GM12878 (cell line): ENCODE measurements around the gene GIGYF1. TPM values are rescaled to one million over a fixed set of nuclear protein-coding genes. Genes with fewer than 3 reads are reported as not detected.

Experiments
- ATAC-seq: fragments of 200-7000 bp; cut with Tn5 transposase; 3 replicates; pipeline ENCODE4 v1.9.1; 2020; ENCODE audit warnings: mild to moderate bottlenecking, moderate library complexity
- BruUV-seq: library from RNA; stranded (reverse); fragments of 400-500 nt; replicated peaks from 2 replicates; lab custom pipeline; 2021; lab: Mats Ljungman, UMichigan
- CTCF ChIA-PET: fragments of 300-600 bp; sonication (Branson Sonifier 250); formaldehyde crosslinking; extraction: SDS; loops from one replicate; lab custom pipeline; 2021; ENCODE audit warnings: inconsistent platforms; lab: Yijun Ruan, JAX
- POLR2A ChIA-PET: fragments of 350-600 bp; formaldehyde crosslinking; extraction: SDS; loops from one replicate; lab custom pipeline; 2021; ENCODE audit warnings: inconsistent platforms; lab: Charles Lee
- RAD21 ChIA-PET: fragments of 300-600 bp; sonication (Branson Sonifier 250); formaldehyde crosslinking; loops from one replicate; lab custom pipeline; 2023; ENCODE audit warnings: antibody characterized with exemption; ENCODE audit not compliant: unreplicated experiment; lab: Charles Lee
- SMC1A ChIA-PET: fragments of 300-600 bp; sonication (Branson Sonifier 250); formaldehyde crosslinking; loops from one replicate; lab custom pipeline; 2023; ENCODE audit not compliant: unreplicated experiment, uncharacterized antibody; lab: Charles Lee
- DNase-seq: peaks from one replicate; pipeline ENCODE4 v3.0.0-alpha.2; 2011; ENCODE audit warnings: low read depth, low spot score
- FAIRE-seq: peaks from 3 replicates; lab custom pipeline; 2011; peaks lifted over from hg19 to GRCh38; lab: Jason Lieb, UNC
- H2AFZ ChIP-seq: 2 replicates; pipeline ENCODE4 v1.6.0; 2011; ENCODE audit warnings: low read depth, low read length, control low read depth; ENCODE audit not compliant: control insufficient read depth
- H3K27ac ChIP-seq: 2 replicates; pipeline ENCODE4 v1.5.1; 2011; ENCODE audit warnings: control low read depth; ENCODE audit not compliant: control insufficient read depth, insufficient read depth
- H3K27me3 ChIP-seq, 2 experiments: replicated peaks in 1 of 2; 2 replicates each; pipeline versions ENCODE4 v1.6.0 to v1.6.1; 2011; ENCODE audit warnings: low read length in 1 of 2; ENCODE audit not compliant: control insufficient read depth in 2 of 2, insufficient read depth in 2 of 2
- H3K36me3 ChIP-seq, 2 experiments: 2 replicates each; pipeline ENCODE4 v1.5.1; 2011; ENCODE audit warnings: low read length in 1 of 2; ENCODE audit not compliant: control insufficient read depth in 2 of 2, insufficient read depth in 2 of 2
- H3K4me1 ChIP-seq: 2 replicates; pipeline ENCODE4 v1.6.1; 2011; ENCODE audit warnings: mild to moderate bottlenecking, low read length, moderate library complexity, mixed read lengths; ENCODE audit not compliant: control insufficient read depth, insufficient read depth
- H3K4me2 ChIP-seq: 2 replicates; pipeline ENCODE4 v1.6.0; 2011; ENCODE audit warnings: control low read depth; ENCODE audit not compliant: control insufficient read depth, insufficient read depth
- H3K4me3 ChIP-seq: fragments of 200-600 bp; sonication (generic); 2 replicates; pipeline ENCODE4 v1.5.1; 2016
- H3K79me2 ChIP-seq: 2 replicates; pipeline ENCODE4 v1.6.0; 2011; ENCODE audit warnings: low read length; ENCODE audit not compliant: control insufficient read depth, insufficient read depth
- H3K9ac ChIP-seq: 2 replicates; pipeline ENCODE4 v1.8.0; 2011; ENCODE audit warnings: low read length, control low read depth, mixed read lengths; ENCODE audit not compliant: control insufficient read depth, insufficient read depth
- H3K9me3 ChIP-seq: replicated peaks from 3 replicates; pipeline ENCODE4 v1.5.1; 2011; ENCODE audit warnings: mild to moderate bottlenecking, low read length; ENCODE audit not compliant: control insufficient read depth, insufficient read depth
- H4K20me1 ChIP-seq: 2 replicates; pipeline ENCODE4 v1.6.0; 2011; ENCODE audit not compliant: control insufficient read depth, insufficient read depth
- BACH1 ChIP-seq: fragments of 450-650 bp; IDR thresholded peaks from 2 replicates; pipeline ENCODE4 v1.6.1; 2017; ENCODE audit warnings: mild to moderate bottlenecking, borderline replicate concordance
- BCLAF1 ChIP-seq: fragments of 450-650 bp; IDR thresholded peaks from 2 replicates; pipeline ENCODE4 v1.6.1; 2017; ENCODE audit warnings: antibody characterized with exemption, mild to moderate bottlenecking, moderate library complexity
- BMI1 ChIP-seq: fragments of 450-650 bp; IDR thresholded peaks from 2 replicates; pipeline ENCODE4 v1.6.1; 2016; ENCODE audit warnings: mild to moderate bottlenecking, moderate library complexity, borderline replicate concordance
- FOXK2 ChIP-seq: fragments of 450-650 bp; IDR thresholded peaks from 2 replicates; pipeline ENCODE4 v1.6.1; 2017; ENCODE audit warnings: mild to moderate bottlenecking, moderate library complexity
- NBN ChIP-seq: fragments of 450-650 bp; IDR thresholded peaks from 2 replicates; pipeline ENCODE4 v1.6.1; 2016
- NR2F1 ChIP-seq: fragments of 450-650 bp; conservative IDR thresholded peaks from 2 replicates; pipeline ENCODE4 v1.6.1; 2017; ENCODE audit warnings: mild to moderate bottlenecking
- PRDM15 ChIP-seq: fragments of 450-650 bp; formaldehyde crosslinking; IDR thresholded peaks from 2 replicates; pipeline ENCODE4 v1.4.0; 2020; ENCODE audit warnings: mild to moderate bottlenecking, moderate library complexity
- REST ChIP-seq: IDR thresholded peaks from 2 replicates; pipeline ENCODE4 v1.6.1; 2012; ENCODE audit warnings: mild to moderate bottlenecking, low read depth, low read length
- SKIL ChIP-seq: fragments of 450-650 bp; IDR thresholded peaks from 2 replicates; pipeline ENCODE4 v1.6.1; 2017; ENCODE audit warnings: mild to moderate bottlenecking, low read depth, inconsistent platforms; ENCODE audit not compliant: poor library complexity, severe bottlenecking
- STAT3 ChIP-seq: IDR thresholded peaks from 2 replicates; pipeline ENCODE4 v1.6.1; 2011; ENCODE audit warnings: low read depth, low read length, improper control_type of control experiment
- SUZ12 ChIP-seq: fragments of 200-600 bp; sonication (generic); IDR thresholded peaks from one replicate; pipeline ENCODE4 v1.6.1; 2018; ENCODE audit warnings: antibody characterized with exemption, mild to moderate bottlenecking; ENCODE audit not compliant: unreplicated experiment
- TARDBP ChIP-seq: IDR thresholded peaks from 2 replicates; pipeline ENCODE4 v1.6.1; 2016; ENCODE audit warnings: borderline replicate concordance
- WGBS: methylation state at CpG from one replicate; pipeline ENCODE4 v1.1.6; 2016; ENCODE audit warnings: low lambda C conversion rate; ENCODE audit not compliant: insufficient replicate concordance, insufficient coverage; ENCODE audit errors: missing lambda C conversion rate; 5-methylcytosine and 5-hydroxymethylcytosine counted together
- in situ Hi-C: fragments of 300-500 bp; cut with MboI; formaldehyde crosslinking; loops from 9 replicates; pipeline ENCODE4 v1.14.3; 2018; ENCODE audit warnings: mixed read lengths
- intact Hi-C: fragments of 100-400 bp; cut with micrococcal nuclease; formaldehyde crosslinking; loops from one replicate; pipeline ENCODE4 v1.14.2; 2022; ENCODE audit not compliant: unreplicated experiment
- polyA plus RNA-seq, 11 experiments: library from polyadenylated mRNA; depleted of rRNA in 4 of 11; unstranded in 6 of 11; stranded (reverse) in 5 of 11; fragments of >200 nt; fragmentation: Nextera tagmentation in 4 of 11; fragmentation: Illumina TruSeq in 1 of 11; extraction: Ambion mirVana in 4 of 11; extraction: Trizol in 1 of 11; gene quantifications; 1 replicate in 1 of 11; 2 replicates in 10 of 11; pipeline versions ENCODE4 v1.2.1 to v1.2.3, GENCODE V29; 2011 to 2016; ENCODE audit warnings: inconsistent platforms in 2 of 11, missing spikeins in 2 of 11, low read depth in 1 of 11
- total RNA-seq, 4 experiments: library from RNA; depleted of rRNA in 3 of 4; stranded (reverse); fragments of >200 nt in 3 of 4; fragmentation: Illumina TruSeq in 1 of 4; extraction: Trizol in 1 of 4; gene quantifications; 2 replicates each; pipeline versions ENCODE4 v1.2.1 to v1.2.3, GENCODE V29; 2013 to 2021

GIGYF1 gene
- total and polyA plus RNA-seq, 10 of the 15 experiments (the other 5 are each of a cell fraction or from before 2014, with no cell fraction given): 0.31 to 47.2 (median 9.9) TPM

- no peak overlapping the region for H3K4me3 ChIP-seq
- RAD21 ChIA-PET: no interaction called here
- H3K27ac ChIP-seq: no peak overlapping the region
- CTCF ChIA-PET: no interaction called here
- H3K36me3 ChIP-seq: no peaks in the 10 kb centered on the region
- no peaks in the 10 kb centered on the region for H4K20me1 ChIP-seq
- no peak for DNase-seq
- POLR2A ChIA-PET: no interaction called here
- no peaks in the 10 kb centered on the region for H3K9me3 ChIP-seq
- 31% methylated on average over 6 of the region's 6 CpGs for WGBS
- FAIRE-seq: no peak
- H3K27me3 ChIP-seq: peaks cover 0 to 1% of the 10 kb centered on the region in 2 experiments; a peak in 2 of 4 replicates
- SMC1A ChIA-PET: no interaction called here
- H3K4me1 ChIP-seq: no peaks in the 10 kb centered on the region
- H3K4me2 ChIP-seq: no peak overlapping the region
- TF ChIP-seq TARDBP (no peak), BACH1 (no peak), STAT3 (no peak), REST (no peak), NBN (no peak), NR2F1 (no peak), SKIL (no peak), SUZ12 (no peak), FOXK2 (no peak), BCLAF1 (no peak), PRDM15 (CRISPR knock-in tag) (no peak), BMI1 (no peak)
- no peaks in the 10 kb centered on the region for H3K79me2 ChIP-seq
- no peak overlapping the region for H2AFZ ChIP-seq
- ATAC-seq: no peak
- in situ Hi-C loops (no loop called here), intact Hi-C loops (no loop called here)
- no TSS peak for BruUV-seq
- H3K9ac ChIP-seq: no peak overlapping the region
Observed at GRCh38 chr7:100739934-100740333, 45.9 kb upstream of the GIGYF1 start.
